Measurements from ENCODE around the gene FYN. TPM values are rescaled to one million over a fixed set of nuclear protein-coding genes. Genes with fewer than 3 reads are reported as not detected.

FYN gene
- polyA plus RNA-seq, 1 donor (not counting 4 experiments of a cell fraction or from before 2014, with no cell fraction given) = 24.7 TPM

DNA sequence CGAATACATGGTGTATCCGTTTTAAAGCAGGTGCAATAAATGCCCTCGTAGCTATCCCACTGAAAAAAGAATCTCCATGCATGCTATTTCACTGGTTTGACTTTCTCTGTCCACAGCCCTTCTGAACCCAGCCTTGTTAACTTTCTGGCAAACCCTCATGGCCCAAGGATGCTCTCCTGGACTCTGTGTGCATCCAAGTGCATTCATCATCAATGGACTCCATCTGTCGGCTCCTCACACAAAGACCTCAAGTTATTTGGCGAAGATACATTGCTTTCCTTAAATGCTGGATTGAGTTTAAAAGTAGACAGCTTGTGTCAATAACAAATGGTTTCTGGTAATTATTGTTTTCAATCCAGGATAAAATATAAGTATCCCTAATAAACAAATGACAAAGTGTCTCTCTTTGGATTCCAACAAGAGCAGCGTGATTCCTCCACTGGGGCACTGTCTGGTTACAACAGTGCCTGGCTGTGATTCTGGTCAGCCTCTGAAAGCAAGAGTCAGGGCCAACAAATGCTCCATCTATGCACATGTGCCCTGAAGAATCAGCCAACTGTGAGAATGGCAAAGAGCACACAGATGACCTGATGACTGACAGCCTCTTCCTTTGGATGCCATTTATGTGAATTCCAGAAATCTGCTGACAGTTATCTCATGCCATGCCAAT lies 55.7 kb downstream of the FYN start:
- Histone ChIP-seq H3K36me3 (ENCODE audit: control insufficient read depth in 2 of 2, extremely low read depth in 1 of 2, insufficient read depth in 2 of 2, low read length in 2 of 2) (peaks cover 2 to 3% of the 10 kb centered on the region in 2 experiments), H3K4me1 (ENCODE audit: control insufficient read depth, extremely low read depth, insufficient read depth, low read length) (peaks cover 15% of the 10 kb centered on the region), H3K9ac (ENCODE audit: control insufficient read depth, extremely low read depth, insufficient read depth, low read length) (no peak overlapping the region), H3K9me1 (ENCODE audit: control insufficient read depth, extremely low read depth, insufficient read depth, low read length) (no peaks in the 10 kb centered on the region), H4K20me1 (ENCODE audit: control insufficient read depth, extremely low read depth, insufficient read depth, low read length) (no peaks in the 10 kb centered on the region), H3K27me3 (ENCODE audit: control insufficient read depth, extremely low read depth, insufficient read depth, low read length) (no peaks in the 10 kb centered on the region), H2AFZ (ENCODE audit: control insufficient read depth, low read length) (no peak overlapping the region), H3K79me2 (ENCODE audit: control insufficient read depth, insufficient read depth, low read length) (peaks cover under 1% of the 10 kb centered on the region), H3K27ac (ENCODE audit: control insufficient read depth, insufficient read depth, low read length) (no peak overlapping the region), H3K4me3 (ENCODE audit: control insufficient read depth in 2 of 3, extremely low read depth in 1 of 3, insufficient read depth in 2 of 3, low read depth in 1 of 3, low read length in 3 of 3) (no peak overlapping the region), H3K4me2 (ENCODE audit: control insufficient read depth, extremely low read depth, insufficient read depth, low read depth, low read length) (no peak overlapping the region), H3K9me3 (ENCODE audit: control insufficient read depth, low read depth, low read length) (no peaks in the 10 kb centered on the region)
- DNase-seq (ENCODE audit: low read depth, low spot score) (no peak), FAIRE-seq (no peak)
- dilution Hi-C loops (cut with MboI; ENCODE audit: extremely low pct_ligation_motif_present, low sequenced_read_pairs) = no loop called here
- TF ChIP-seq EZH2 (IDR thresholded peaks at IDR 0.05; ENCODE audit: low read length) = no peak
- no peak for TF ChIP-seq CTCF (optimal IDR thresholded peaks at IDR 0.05 in 1 of 3, IDR thresholded peaks at IDR 0.05 in 1 of 3, conservative IDR thresholded peaks at IDR 0.05 in 1 of 3; ENCODE audit: extremely low read depth in 1 of 3, insufficient read depth in 2 of 3, low read length in 3 of 3)

DNA sequence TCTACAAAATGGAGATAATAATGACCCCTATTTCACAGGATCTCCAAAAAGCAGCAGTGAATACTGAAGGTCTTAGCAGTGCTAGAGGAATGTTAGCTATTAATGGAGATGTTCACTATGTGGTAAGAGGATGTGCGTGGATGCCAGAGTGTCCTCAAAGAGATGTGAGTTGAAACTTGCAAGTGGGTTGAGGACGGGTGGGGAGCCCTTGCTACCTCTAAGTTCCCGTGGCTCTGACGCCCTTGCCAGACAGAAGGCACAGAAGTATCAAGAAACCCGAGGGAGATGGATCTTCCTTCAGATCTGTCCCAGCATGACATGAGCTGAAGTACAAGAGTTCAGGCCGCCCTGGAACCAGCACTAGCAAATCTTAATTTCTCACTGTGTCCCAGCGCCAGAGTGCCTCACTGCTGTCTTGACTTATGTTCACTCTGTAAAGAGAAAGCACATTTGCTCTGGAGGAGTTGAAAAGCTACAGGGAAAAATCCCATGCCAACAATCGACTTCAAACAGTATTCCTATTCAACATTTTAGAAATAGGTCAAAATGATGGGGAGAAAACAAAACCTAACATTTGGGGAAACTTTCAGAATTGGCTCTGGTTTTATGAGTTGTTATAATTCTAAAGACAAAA lies 59.5 kb downstream of the FYN start:
- TF ChIP-seq CTCF (optimal IDR thresholded peaks at IDR 0.05 in 1 of 3, IDR thresholded peaks at IDR 0.05 in 1 of 3, conservative IDR thresholded peaks at IDR 0.05 in 1 of 3; ENCODE audit: extremely low read depth in 1 of 3, insufficient read depth in 2 of 3, low read length in 3 of 3) (no peak), EZH2 (IDR thresholded peaks at IDR 0.05; ENCODE audit: low read length) (no peak)
- Histone ChIP-seq H3K27me3 (ENCODE audit: control insufficient read depth, extremely low read depth, insufficient read depth, low read length) (no peaks in the 10 kb centered on the region), H3K9me1 (ENCODE audit: control insufficient read depth, extremely low read depth, insufficient read depth, low read length) (no peaks in the 10 kb centered on the region), H3K27ac (ENCODE audit: control insufficient read depth, insufficient read depth, low read length) (no peak overlapping the region), H3K4me1 (ENCODE audit: control insufficient read depth, extremely low read depth, insufficient read depth, low read length) (peaks cover 28% of the 10 kb centered on the region), H3K79me2 (ENCODE audit: control insufficient read depth, insufficient read depth, low read length) (no peaks in the 10 kb centered on the region), H3K36me3 (ENCODE audit: control insufficient read depth in 2 of 2, extremely low read depth in 1 of 2, insufficient read depth in 2 of 2, low read length in 2 of 2) (peaks cover 2 to 7% of the 10 kb centered on the region in 2 experiments), H3K4me2 (ENCODE audit: control insufficient read depth, extremely low read depth, insufficient read depth, low read depth, low read length) (peak overlapping the region; percentile 17), H4K20me1 (ENCODE audit: control insufficient read depth, extremely low read depth, insufficient read depth, low read length) (no peaks in the 10 kb centered on the region), H3K4me3 (ENCODE audit: control insufficient read depth in 2 of 3, extremely low read depth in 1 of 3, insufficient read depth in 2 of 3, low read depth in 1 of 3, low read length in 3 of 3) (no peak overlapping the region), H3K9me3 (ENCODE audit: control insufficient read depth, low read depth, low read length) (no peaks in the 10 kb centered on the region), H2AFZ (ENCODE audit: control insufficient read depth, low read length) (no peak overlapping the region), H3K9ac (ENCODE audit: control insufficient read depth, extremely low read depth, insufficient read depth, low read length) (no peak overlapping the region)
- dilution Hi-C loops (cut with MboI; ENCODE audit: extremely low pct_ligation_motif_present, low sequenced_read_pairs) = no loop called here
- DNase-seq (ENCODE audit: low read depth, low spot score) (no peak), FAIRE-seq (no peak)
